DND-41 (cell line): ENCODE data around the gene SP9.
A peak's percentile ranks its signal among the peaks of the same experiment; 100 is the strongest.

ENCODE experiments used
- ATAC-seq: fragments of 200-7000 bp; cut with Tn5 transposase; 3 replicates; pipeline ENCODE4 v1.9.1; 2021; ENCODE audit warnings: low read depth; ENCODE audit not compliant: insufficient read depth
- DNase-seq: peaks from one replicate; pipeline ENCODE4 v3.0.0-alpha.2; 2020
- H2AFZ ChIP-seq: 2 replicates; pipeline ENCODE4 v1.6.0; 2012; ENCODE audit warnings: low read depth, low read length
- H3K27ac ChIP-seq: 2 replicates; pipeline ENCODE4 v1.5.1; 2012; ENCODE audit warnings: low read length, inconsistent platforms
- H3K27me3 ChIP-seq: fragments of 200-600 bp; sonication (generic); 2 replicates; pipeline ENCODE4 v1.6.0; 2012; ENCODE audit warnings: low read length, mild to moderate bottlenecking, inconsistent platforms; ENCODE audit not compliant: insufficient read depth, poor library complexity
- H3K36me3 ChIP-seq: 2 replicates; pipeline ENCODE4 v1.5.1; 2012; ENCODE audit warnings: low read length, inconsistent platforms; ENCODE audit not compliant: insufficient read depth
- H3K4me1 ChIP-seq: 2 replicates; pipeline ENCODE4 v1.5.1; 2012; ENCODE audit warnings: mild to moderate bottlenecking, low read length; ENCODE audit not compliant: insufficient read depth
- H3K4me2 ChIP-seq: 2 replicates; pipeline ENCODE4 v1.6.0; 2012; ENCODE audit warnings: mild to moderate bottlenecking, moderate library complexity, low read length, inconsistent platforms; ENCODE audit not compliant: insufficient read depth
- H3K4me3 ChIP-seq, 2 experiments: fragments of 200-600 bp in 1 of 2; shearing (Covaris generic) in 1 of 2; 2 replicates each; pipeline ENCODE4 v1.5.1; 2012 to 2016; ENCODE audit warnings: inconsistent platforms in 2 of 2, low read length in 2 of 2, mild to moderate bottlenecking in 2 of 2, low read depth in 1 of 2, moderate library complexity in 1 of 2
- H3K79me2 ChIP-seq: 2 replicates; pipeline ENCODE4 v1.6.0; 2012; ENCODE audit warnings: low read length, inconsistent platforms; ENCODE audit not compliant: insufficient read depth
- H3K9ac ChIP-seq: 2 replicates; pipeline ENCODE4 v1.6.0; 2012; ENCODE audit warnings: low read depth, mild to moderate bottlenecking, inconsistent platforms, low read length, moderate library complexity
- H3K9me3 ChIP-seq: 2 replicates; pipeline ENCODE4 v1.5.1; 2012; ENCODE audit warnings: low read length, moderate library complexity, mild to moderate bottlenecking, inconsistent platforms; ENCODE audit not compliant: insufficient read depth, severe bottlenecking
- H4K20me1 ChIP-seq: 2 replicates; pipeline ENCODE4 v1.6.0; 2012; ENCODE audit warnings: low read length; ENCODE audit not compliant: insufficient read depth
- CTCF ChIP-seq: IDR thresholded peaks from 2 replicates; pipeline ENCODE4 v1.5.1; 2012; ENCODE audit warnings: borderline replicate concordance, low read length, moderate library complexity, mild to moderate bottlenecking; ENCODE audit not compliant: poor library complexity, severe bottlenecking; ENCODE audit errors: extremely low read depth
- EZH2 ChIP-seq: IDR thresholded peaks from 3 replicates; pipeline ENCODE4 v1.6.1; 2012; ENCODE audit warnings: borderline replicate concordance, low read depth, mild to moderate bottlenecking, moderate library complexity, low read length, inconsistent platforms; ENCODE audit not compliant: severe bottlenecking

Gene SP9

DNA sequence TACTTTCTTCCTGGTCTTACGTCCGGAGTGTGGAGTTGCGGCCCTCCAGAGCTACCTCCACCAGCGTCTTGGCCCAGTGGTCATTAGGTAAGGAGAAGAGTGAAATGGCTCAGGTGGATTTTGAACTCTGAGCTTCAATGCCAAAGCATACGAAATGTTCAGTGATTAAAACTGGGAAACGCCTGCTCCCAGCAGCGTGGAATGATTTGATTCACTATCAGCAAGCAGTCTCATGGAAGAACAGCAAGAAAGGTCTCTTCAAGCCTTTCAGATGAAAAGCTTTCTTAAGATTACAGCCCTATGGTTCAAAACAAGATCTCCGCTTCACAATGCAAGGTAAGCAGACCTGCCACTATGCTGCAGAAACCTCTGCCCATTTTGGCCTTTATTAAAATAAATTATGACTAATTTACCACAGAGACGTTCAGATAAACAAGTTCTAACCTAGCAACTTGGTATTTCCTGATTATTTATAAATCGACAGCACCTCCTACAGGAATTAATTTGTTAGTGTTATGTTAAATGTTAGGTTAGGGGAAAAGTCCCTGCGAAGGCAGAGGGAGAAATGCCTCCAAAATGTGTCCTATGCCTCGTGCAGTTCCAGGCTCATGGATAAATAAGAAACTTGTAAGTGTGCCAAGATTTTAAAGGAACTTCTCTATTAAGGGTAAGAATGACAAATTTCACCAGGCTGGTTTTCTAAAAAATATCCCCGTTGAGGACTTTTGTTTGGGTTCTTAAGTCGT is 10.1 kb downstream of the SP9 start:
- Histone ChIP-seq H3K9ac (no peak overlapping the region), H2AFZ (no peak overlapping the region), H3K4me1 (peaks cover 6% of the 10 kb centered on the region), H3K4me2 (no peak overlapping the region), H3K27ac (no peak overlapping the region), H3K9me3 (no peaks in the 10 kb centered on the region), H3K27me3 (no peaks in the 10 kb centered on the region), H3K79me2 (no peaks in the 10 kb centered on the region), H4K20me1 (no peaks in the 10 kb centered on the region; the same call in none of the 2 replicates), H3K4me3 (no peak overlapping the region), H3K36me3 (peaks cover 20% of the 10 kb centered on the region; the same call in 1 of the 2 replicates)
- TF ChIP-seq CTCF (peak; percentile 56), EZH2 (no peak)
- ATAC-seq (0 out of 3 replicates have a peak, but pooled peaks have one; percentile 38), DNase-seq (no peak)

DNA sequence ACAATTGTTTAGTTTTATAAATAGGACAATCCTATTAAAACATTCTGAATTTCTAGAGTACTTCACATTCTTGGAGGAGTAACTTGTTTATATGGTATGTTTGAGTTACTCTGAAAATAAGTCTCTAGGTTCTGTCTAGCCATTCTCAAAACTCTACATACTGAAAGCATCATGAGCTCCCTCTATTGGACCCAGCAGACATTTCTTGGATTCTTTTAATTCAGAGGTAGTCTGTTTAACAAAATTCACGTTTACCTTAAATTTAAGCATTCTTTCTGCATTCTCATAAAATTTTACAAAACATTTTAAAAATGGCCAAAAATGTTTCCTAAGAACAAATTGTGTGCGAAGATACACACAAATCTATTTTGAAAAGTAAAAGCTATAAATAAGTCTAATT is 15.3 kb downstream of the SP9 start:
- no peak overlapping the region for H3K27ac ChIP-seq
- H3K4me3 ChIP-seq: no peak overlapping the region
- H3K79me2 ChIP-seq: no peaks in the 10 kb centered on the region
- no peaks in the 10 kb centered on the region for H3K27me3 ChIP-seq
- H3K9me3 ChIP-seq: no peaks in the 10 kb centered on the region
- DNase-seq (no peak), ATAC-seq (no peak)
- H3K36me3 ChIP-seq: peaks cover 39% of the 10 kb centered on the region; the same call in 1 of the 2 replicates
- H4K20me1 ChIP-seq: no peaks in the 10 kb centered on the region
- TF ChIP-seq CTCF (peak; percentile 45), EZH2 (no peak)
- H3K4me1 ChIP-seq: no peaks in the 10 kb centered on the region
- no peak overlapping the region for H3K4me2 ChIP-seq
- H2AFZ ChIP-seq: no peak overlapping the region
- no peak overlapping the region for H3K9ac ChIP-seq

DNA sequence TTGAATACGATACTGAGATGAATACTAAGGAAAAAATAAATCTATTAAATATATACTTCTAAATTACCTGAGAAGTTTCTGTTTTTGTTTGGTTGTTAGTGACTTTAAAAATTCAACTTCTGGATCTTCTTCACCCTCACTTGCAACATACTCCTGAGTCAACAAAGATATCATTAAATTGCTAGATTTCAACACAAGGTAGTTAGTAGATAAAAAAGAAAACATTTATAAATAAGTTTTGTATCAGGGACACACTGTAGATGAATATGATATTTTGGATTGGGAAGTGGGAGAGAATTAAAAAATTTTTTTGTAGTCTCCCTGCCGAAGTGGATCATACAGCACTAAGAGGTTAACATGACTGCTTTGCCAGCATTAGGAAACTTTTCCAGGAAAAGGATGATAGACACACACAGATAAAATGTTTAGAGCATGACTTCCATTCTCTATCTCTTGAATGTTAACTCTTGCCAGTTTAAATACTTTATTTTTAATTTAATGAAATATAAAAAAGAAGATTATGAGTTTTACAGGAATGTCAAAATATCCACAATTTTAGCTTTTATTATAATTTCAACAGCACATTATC is 15.9 kb downstream of the SP9 start:
- Histone ChIP-seq H2AFZ (no peak overlapping the region), H3K9ac (no peak overlapping the region), H3K36me3 (peaks cover 39% of the 10 kb centered on the region; the same call in 1 of the 2 replicates), H3K27me3 (no peaks in the 10 kb centered on the region), H3K9me3 (no peaks in the 10 kb centered on the region), H3K27ac (no peak overlapping the region), H3K4me2 (no peak overlapping the region), H3K79me2 (no peaks in the 10 kb centered on the region), H3K4me3 (no peak overlapping the region), H3K4me1 (no peaks in the 10 kb centered on the region), H4K20me1 (no peaks in the 10 kb centered on the region)
- DNase-seq (no peak), ATAC-seq (no peak)
- TF ChIP-seq EZH2: no peak
- no peak for TF ChIP-seq CTCF
